Naive thymus-derived CD8-positive, alpha-beta T cell (primary cell): ENCODE data around the gene RALGAPA2. TPM values are rescaled to one million over a fixed set of nuclear protein-coding genes. Genes with fewer than 3 reads are reported as not detected.
A peak's percentile ranks its signal among the peaks of the same experiment; 100 is the strongest.
"Not testable (repeated sequence)": the region's sequence is repeated elsewhere in the genome, so short reads cannot be mapped to it uniquely, and the experiment has no call there.

Experiments used
- ATAC-seq, 2 donors: fragments of 150-1000 bp; cut with Tn5 transposase in 1 of 2; sonication (Bioruptor Pico), chemical (Tn5 transposase) in 1 of 2; 1 replicate in 1 of 2; 2 replicates in 1 of 2; pipeline ENCODE4 v1.10.0; 2021; ENCODE audit warnings: mild to moderate bottlenecking in 2 of 2, moderate library complexity in 2 of 2
- POLR2A ChIA-PET: fragments of 350-600 bp; sonication (Branson Sonifier 250); formaldehyde crosslinking; loops from one replicate; lab custom pipeline; 2021; ENCODE audit warnings: antibody characterized with exemption; lab: Charles Lee
- DNase-seq, 10 donors: peaks; one replicate each; pipeline versions ENCODE4 v3.0.0 to v3.0.0-alpha.2; 2020 to 2022
- H3K27ac Mint-ChIP-seq, 10 donors: one replicate each; pipeline ENCODE4 v1.8.0; 2020 to 2022; ENCODE audit warnings: mild to moderate bottlenecking in 10 of 10, mixed read lengths in 10 of 10, moderate library complexity in 4 of 10, inconsistent platforms in 1 of 10
- H3K27me3 Mint-ChIP-seq, 5 donors: one replicate each; pipeline ENCODE4 v1.8.0; 2021 to 2022; ENCODE audit warnings: mixed read lengths in 5 of 5
- H3K36me3 Mint-ChIP-seq, 3 donors: one replicate each; pipeline ENCODE4 v1.8.0; 2020 to 2022; ENCODE audit warnings: mixed read lengths in 3 of 3, mild to moderate bottlenecking in 2 of 3, inconsistent platforms in 1 of 3
- H3K4me1 Mint-ChIP-seq, 4 donors: one replicate each; pipeline ENCODE4 v1.8.0; 2021 to 2022; ENCODE audit warnings: mixed read lengths in 4 of 4
- H3K4me3 Mint-ChIP-seq, 10 donors: one replicate each; pipeline ENCODE4 v1.8.0; 2020 to 2022; ENCODE audit warnings: mild to moderate bottlenecking in 10 of 10, mixed read lengths in 10 of 10, moderate library complexity in 6 of 10, inconsistent platforms in 1 of 10
- H3K9me3 Mint-ChIP-seq, 9 donors: one replicate each; pipeline ENCODE4 v1.8.0; 2020 to 2022; ENCODE audit warnings: mixed read lengths in 9 of 9, mild to moderate bottlenecking in 3 of 9, inconsistent platforms in 1 of 9, moderate library complexity in 1 of 9
- polyA plus RNA-seq, 3 donors: library from polyadenylated mRNA; unstranded; fragments of 300-500 nt; fragmentation: Illumina TruSeq; gene quantifications; one replicate each; pipeline ENCODE4 v1.2.3, GENCODE V29; 2021
- total RNA-seq, 8 experiments: library from RNA in 2 of 8; stranded (reverse) in 2 of 8; gene quantifications; one replicate each; pipeline ENCODE4 v1.2.3 and lab custom pipeline; 2021 to 2026

RALGAPA2 gene
- total and polyA plus RNA-seq, 5 experiments from 2014 or later, result 4.5 to 32.0 (median 6.8) TPM

- POLR2A ChIA-PET, result no interaction called here
These were observed 160.4 kb downstream of the RALGAPA2 start for GRCh38 chr20:20552076-20552475.

GRCh38 chr20:20551409-20551808 is 161.0 kb downstream of the RALGAPA2 start:
- no peak for ATAC-seq
- Mint-ChIP-seq H3K4me1 (peaks cover 3 to 22% (median 14%) of the 10 kb centered on the region in 4 donors), H3K4me3 (no peak overlapping the region), H3K9me3 (peaks cover 0 to 9% (median 3%) of the 10 kb centered on the region in 9 donors), H3K27ac (no peak overlapping the region), H3K36me3 (peaks cover 14 to 46% (median 27%) of the 10 kb centered on the region in 3 donors), H3K27me3 (no peaks in the 10 kb centered on the region)
- DNase-seq, result no peak
- POLR2A ChIA-PET, result no interaction called here

More at GRCh38 chr20:20552076-20552475, 160.4 kb downstream of the RALGAPA2 start:
- H3K27me3 Mint-ChIP-seq, result no peaks in the 10 kb centered on the region
- H3K9me3 Mint-ChIP-seq, result peaks cover 0 to 13% (median 3%) of the 10 kb centered on the region in 9 donors
- DNase-seq (no peak), ATAC-seq (no peak)
- H3K36me3 Mint-ChIP-seq, result peaks cover 15 to 46% (median 28%) of the 10 kb centered on the region in 3 donors
- no peak overlapping the region for H3K4me3 Mint-ChIP-seq
- peaks cover 3 to 20% (median 13%) of the 10 kb centered on the region in 4 donors for H3K4me1 Mint-ChIP-seq
- H3K27ac Mint-ChIP-seq, result peak overlapping the region in 1 of 10 donors; percentile 40

GRCh38 chr20:20549704-20550103 is 162.7 kb downstream of the RALGAPA2 start:
- no peak for DNase-seq
- H3K4me3 Mint-ChIP-seq, result no peak overlapping the region
- ATAC-seq, result no peak
- no peaks in the 10 kb centered on the region for H3K27me3 Mint-ChIP-seq
- H3K9me3 Mint-ChIP-seq, result no peaks in the 10 kb centered on the region
- peak overlapping the region in 1 of 10 donors; percentile 2 for H3K27ac Mint-ChIP-seq
- POLR2A ChIA-PET, result no interaction called here
- peaks cover 0 to 45% (median 24%) of the 10 kb centered on the region in 3 donors for H3K36me3 Mint-ChIP-seq
- H3K4me1 Mint-ChIP-seq, result peaks cover 3 to 22% (median 14%) of the 10 kb centered on the region in 4 donors

DNA sequence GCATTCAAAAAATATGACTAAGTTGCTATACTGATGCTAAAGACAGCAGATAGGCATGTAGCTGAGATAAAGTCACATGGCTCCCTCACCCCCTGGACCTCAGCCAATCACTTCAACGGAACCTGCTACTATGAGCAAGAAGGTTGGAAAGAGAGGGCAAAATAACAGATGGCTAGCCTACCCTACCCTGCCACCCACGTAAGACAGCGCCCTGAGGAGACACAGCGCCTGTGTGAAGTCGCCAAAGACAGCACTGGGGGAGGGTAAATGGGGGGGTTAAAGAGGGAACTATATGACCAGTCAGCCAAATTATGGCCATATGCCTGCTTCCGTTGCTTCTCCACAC is 163.2 kb downstream of the RALGAPA2 start:
- ATAC-seq, result no peak
- peak overlapping the region in 1 of 10 donors; percentile 56 for H3K27ac Mint-ChIP-seq
- POLR2A ChIA-PET, result no interaction called here

DNA sequence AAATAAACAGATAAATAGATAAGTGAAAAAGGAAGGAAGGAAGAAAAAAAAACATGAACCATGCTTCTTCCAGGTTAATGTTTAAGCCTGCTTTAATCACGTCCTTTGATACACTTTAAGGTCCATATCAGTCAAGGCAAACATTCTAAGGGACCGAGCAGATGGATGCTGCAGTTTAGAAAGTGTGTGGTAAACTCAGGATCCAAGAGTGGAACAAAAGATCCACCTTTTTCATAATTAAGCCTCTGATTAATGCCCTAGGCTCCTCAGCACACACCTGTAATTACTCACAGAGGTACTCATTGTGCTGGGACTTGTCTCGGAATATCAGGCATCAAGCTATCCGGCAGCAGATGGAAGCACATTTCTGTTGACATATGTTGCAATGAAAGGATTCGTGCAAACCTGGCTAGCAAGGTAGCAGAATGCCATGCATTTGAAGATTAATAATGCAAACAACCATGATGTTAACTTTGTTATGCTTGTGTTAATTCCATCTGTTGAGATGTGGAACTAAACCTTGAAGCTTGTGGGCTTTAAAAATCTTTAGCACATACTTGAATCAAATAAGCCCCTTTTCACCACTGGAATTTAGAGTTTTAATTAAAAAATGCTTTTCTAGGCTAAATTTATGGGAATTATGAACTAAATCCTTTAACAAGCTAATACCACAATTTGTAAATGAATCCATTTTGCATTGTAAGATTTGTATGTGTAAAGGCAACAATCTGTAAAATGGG is 163.7 kb downstream of the RALGAPA2 start:
- ATAC-seq (no peak), DNase-seq (no peak)
- Mint-ChIP-seq H3K4me1 (peaks cover 3 to 22% (median 14%) of the 10 kb centered on the region in 4 donors), H3K9me3 (no peaks in the 10 kb centered on the region), H3K36me3 (peaks cover 0 to 52% (median 30%) of the 10 kb centered on the region in 3 donors), H3K27ac (no peak overlapping the region), H3K4me3 (no peak overlapping the region), H3K27me3 (no peaks in the 10 kb centered on the region)
- POLR2A ChIA-PET, result no interaction called here

More for the DNA sequence above, 163.2 kb downstream of the RALGAPA2 start:
- Mint-ChIP-seq H3K36me3 (peaks cover 0 to 47% (median 26%) of the 10 kb centered on the region in 3 donors), H3K4me3 (no peak overlapping the region), H3K27me3 (no peaks in the 10 kb centered on the region), H3K4me1 (peaks cover 3 to 22% (median 14%) of the 10 kb centered on the region in 4 donors), H3K9me3 (no peaks in the 10 kb centered on the region)
- no peak for DNase-seq

DNA sequence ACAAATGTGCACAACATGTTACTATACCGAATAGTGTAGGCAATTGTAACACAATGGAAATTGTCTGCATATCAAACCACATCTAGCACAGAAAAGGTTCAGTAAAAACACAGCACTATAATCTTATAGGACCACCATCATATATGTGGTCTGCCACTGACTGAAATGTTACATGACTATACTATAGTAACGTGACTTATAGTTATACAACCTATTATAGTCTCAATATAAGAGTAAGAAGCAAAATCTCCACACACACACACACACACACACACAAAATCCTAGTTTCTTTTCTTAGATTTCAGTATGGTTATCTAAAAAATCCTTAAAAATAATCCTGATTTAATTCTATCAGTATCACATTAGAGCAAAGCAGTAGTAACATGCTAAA is 164.6 kb downstream of the RALGAPA2 start:
- H3K36me3 Mint-ChIP-seq, result peaks cover 0 to 51% (median 31%) of the 10 kb centered on the region in 3 donors
- H3K4me3 Mint-ChIP-seq, result no peak overlapping the region
- no peak for DNase-seq
- peak overlapping the region in 2 of 10 donors; percentile 24 to 48 for H3K27ac Mint-ChIP-seq
- peaks cover 2 to 22% (median 14%) of the 10 kb centered on the region in 4 donors for H3K4me1 Mint-ChIP-seq
- no peaks in the 10 kb centered on the region for H3K9me3 Mint-ChIP-seq
- POLR2A ChIA-PET, result no interaction called here
- no peaks in the 10 kb centered on the region for H3K27me3 Mint-ChIP-seq
- ATAC-seq, result no peak

DNA sequence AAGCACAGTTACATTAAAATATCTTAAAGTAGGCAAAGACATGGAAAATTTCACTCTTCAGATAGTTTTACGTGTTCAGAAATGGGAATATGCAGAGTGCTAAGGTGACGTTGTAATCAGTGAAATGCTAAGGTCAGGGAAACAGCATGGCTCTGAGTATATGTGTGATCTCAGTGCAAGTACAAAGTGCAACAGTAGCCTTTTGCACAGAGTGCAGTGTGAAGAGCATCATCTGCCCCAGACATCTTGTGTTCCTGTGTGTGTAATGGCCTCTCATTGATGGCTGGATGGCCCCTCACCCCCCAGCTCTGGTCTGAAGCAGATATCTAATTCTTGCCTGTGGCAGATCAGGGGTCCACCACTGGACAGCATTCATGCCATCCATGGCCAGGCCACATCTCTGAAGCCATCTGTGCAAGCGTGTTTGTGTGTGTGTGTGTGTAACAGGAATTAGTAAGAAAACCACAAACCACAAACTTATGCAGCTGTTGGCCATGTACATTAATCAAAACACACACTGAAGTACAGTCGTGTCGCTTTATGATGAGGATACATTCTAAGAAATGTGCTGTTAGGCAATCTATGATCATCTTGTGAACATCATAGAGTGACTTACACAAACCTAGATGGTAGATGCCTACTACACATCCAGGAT is 165.1 kb downstream of the RALGAPA2 start:
- H3K4me3 Mint-ChIP-seq, result no peak overlapping the region
- H3K27ac Mint-ChIP-seq, result peak overlapping the region in 8 of 10 donors; percentile 26 to 91 (median 54)
- no peaks in the 10 kb centered on the region for H3K9me3 Mint-ChIP-seq
- peaks cover 2 to 22% (median 14%) of the 10 kb centered on the region in 4 donors for H3K4me1 Mint-ChIP-seq
- DNase-seq, result no peak
- no peaks in the 10 kb centered on the region for H3K27me3 Mint-ChIP-seq
- no peak for ATAC-seq
- peaks cover 0 to 52% (median 34%) of the 10 kb centered on the region in 3 donors for H3K36me3 Mint-ChIP-seq
- POLR2A ChIA-PET, result no interaction called here

DNA sequence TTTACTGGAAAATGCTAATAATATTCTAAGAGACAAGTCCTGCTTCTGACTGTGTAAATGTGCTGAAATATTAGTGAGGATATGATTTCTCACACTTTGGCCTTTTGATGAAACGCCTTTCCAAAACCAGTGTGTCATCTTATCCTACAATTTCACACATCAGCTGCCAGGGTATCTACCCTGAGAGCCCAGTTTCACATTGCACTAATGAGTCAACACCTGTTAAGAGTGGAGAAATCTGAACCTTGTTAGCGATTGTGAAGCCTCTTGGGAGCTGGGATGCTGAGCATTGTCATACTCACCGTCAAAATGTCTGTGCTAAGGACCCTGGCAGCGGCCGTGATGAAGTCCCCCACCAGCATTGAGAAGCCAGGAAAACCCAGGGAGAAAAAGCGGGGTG is 166.0 kb downstream of the RALGAPA2 start:
- no peak overlapping the region for H3K4me3 Mint-ChIP-seq
- peak overlapping the region in 4 of 10 donors; percentile 0 to 48 (median 34) for H3K27ac Mint-ChIP-seq
- H3K9me3 Mint-ChIP-seq, result no peaks in the 10 kb centered on the region
- no peak for ATAC-seq
- no peaks in the 10 kb centered on the region for H3K27me3 Mint-ChIP-seq
- peaks cover 0 to 60% (median 39%) of the 10 kb centered on the region in 3 donors for H3K36me3 Mint-ChIP-seq
- peaks cover 2 to 22% (median 14%) of the 10 kb centered on the region in 4 donors for H3K4me1 Mint-ChIP-seq
- POLR2A ChIA-PET, result no interaction called here
- DNase-seq, result no peak

DNA sequence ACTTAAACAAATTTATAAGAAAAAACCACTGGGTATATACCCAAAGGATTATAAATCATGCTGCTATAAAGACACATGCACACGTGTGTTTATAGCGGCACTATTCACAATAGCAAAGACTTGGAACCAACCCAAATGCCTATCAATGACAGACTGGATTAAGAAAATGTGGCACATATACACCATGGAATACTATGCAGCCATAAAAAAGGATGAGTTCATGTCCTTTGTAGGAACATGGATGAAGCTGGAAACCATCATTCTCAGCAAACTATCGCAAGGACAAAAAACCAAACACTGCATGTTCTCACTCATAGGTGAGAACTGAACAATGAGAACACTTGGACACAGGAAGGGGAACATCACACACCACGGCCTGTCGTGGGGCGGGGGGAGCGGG is 169.1 kb downstream of the RALGAPA2 start:
- H3K27me3 Mint-ChIP-seq, DNase-seq, H3K27ac Mint-ChIP-seq, H3K4me3 Mint-ChIP-seq, H3K9me3 Mint-ChIP-seq, POLR2A ChIA-PET, ATAC-seq: not testable (repeated sequence)
- peaks cover 2 to 15% (median 12%) of the 10 kb centered on the region in 4 donors for H3K4me1 Mint-ChIP-seq
- peaks cover 0 to 74% (median 43%) of the 10 kb centered on the region in 3 donors for H3K36me3 Mint-ChIP-seq

DNA sequence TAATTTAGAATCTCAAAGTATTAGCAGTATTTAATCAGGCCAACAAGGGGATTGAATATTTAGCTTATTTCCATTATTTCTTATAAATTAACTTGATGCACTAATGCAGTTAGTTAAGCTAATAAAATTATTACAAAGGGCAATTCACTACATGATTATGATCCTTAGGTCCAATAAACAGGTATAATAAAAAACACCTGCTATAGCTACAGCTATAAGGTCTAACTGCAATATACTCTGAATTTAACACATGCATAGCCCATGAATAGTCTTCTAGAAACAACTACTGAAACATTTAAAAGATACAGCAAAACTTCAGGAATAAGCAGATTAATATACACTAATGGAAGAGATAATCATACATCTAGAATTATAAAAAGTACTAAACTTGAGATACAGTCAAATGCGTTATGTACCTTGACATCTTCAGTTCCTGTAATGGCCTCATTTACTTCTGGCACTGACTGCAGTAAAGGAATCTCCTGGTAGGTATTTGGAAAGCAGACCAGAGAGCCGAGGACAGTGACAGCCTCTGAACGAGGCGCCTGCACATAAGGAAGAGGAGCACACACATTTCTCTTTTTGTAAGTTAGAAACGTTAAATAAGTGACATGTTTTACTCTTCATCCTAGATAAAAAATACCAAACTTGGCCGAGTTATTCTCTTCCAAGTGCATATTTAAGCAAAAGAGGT is 176.1 kb downstream of the RALGAPA2 start:
- Mint-ChIP-seq H3K27ac (no peak overlapping the region), H3K27me3 (no peaks in the 10 kb centered on the region), H3K9me3 (no peaks in the 10 kb centered on the region), H3K4me1 (peaks cover 0 to 8% (median 0%) of the 10 kb centered on the region in 4 donors), H3K36me3 (peaks cover 0 to 66% (median 23%) of the 10 kb centered on the region in 3 donors), H3K4me3 (no peak overlapping the region)
- DNase-seq, result no peak
- POLR2A ChIA-PET, result no interaction called here
- ATAC-seq, result no peak

- H3K9me3 Mint-ChIP-seq, result no peaks in the 10 kb centered on the region
- H3K4me1 Mint-ChIP-seq, result peaks cover 0 to 8% (median 0%) of the 10 kb centered on the region in 4 donors
- no peaks in the 10 kb centered on the region for H3K27me3 Mint-ChIP-seq
- ATAC-seq (no peak), DNase-seq (no peak)
- H3K36me3 Mint-ChIP-seq, result peaks cover 0 to 70% (median 25%) of the 10 kb centered on the region in 3 donors
- no peak overlapping the region for H3K4me3 Mint-ChIP-seq
- no peak overlapping the region for H3K27ac Mint-ChIP-seq
- POLR2A ChIA-PET, result no interaction called here
These were observed 177.4 kb downstream of the RALGAPA2 start for GRCh38 chr20:20535051-20535450.

DNA sequence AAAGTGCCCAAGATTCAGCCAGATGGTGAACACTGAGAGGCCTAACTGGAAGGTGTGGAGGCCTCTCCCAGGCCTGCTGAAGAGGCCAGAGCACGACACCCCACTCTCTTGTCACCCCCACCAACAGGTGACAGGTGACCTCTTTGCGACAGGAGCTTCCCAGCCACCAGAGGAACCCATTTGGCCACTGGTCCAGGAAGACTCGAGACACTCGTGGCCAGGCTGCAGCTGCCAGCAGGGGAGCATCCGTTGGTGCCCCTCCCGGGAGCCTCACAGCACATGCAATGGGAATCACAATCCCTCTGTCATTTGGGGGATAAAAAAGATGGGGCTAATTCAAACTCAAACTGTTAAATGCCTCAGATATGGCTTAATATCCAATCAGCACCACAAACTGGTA is 181.2 kb downstream of the RALGAPA2 start:
- no peak for DNase-seq
- peaks cover 0 to 74% (median 30%) of the 10 kb centered on the region in 3 donors for H3K36me3 Mint-ChIP-seq
- H3K4me3 Mint-ChIP-seq, result no peak overlapping the region
- POLR2A ChIA-PET, result no interaction called here
- H3K4me1 Mint-ChIP-seq, result peaks cover 0 to 4% (median 0%) of the 10 kb centered on the region in 4 donors
- H3K27me3 Mint-ChIP-seq, result no peaks in the 10 kb centered on the region
- H3K27ac Mint-ChIP-seq, result no peak overlapping the region
- no peaks in the 10 kb centered on the region for H3K9me3 Mint-ChIP-seq
- ATAC-seq, result no peak
